GM12801 (cell line): ENCODE measurements around the gene TAS2R1.

Source experiments
- CTCF ChIP-seq: IDR thresholded peaks from one replicate; pipeline ENCODE4 v1.5.1; 2011; ENCODE audit warnings: control low read depth; ENCODE audit not compliant: insufficient read length; ENCODE audit errors: extremely low read depth

Gene TAS2R1

GRCh38 chr5:9655641-9656040 is 25.5 kb upstream of the TAS2R1 start:
- TF ChIP-seq CTCF, result no peak

GRCh38 chr5:9654886-9655285 is 24.7 kb upstream of the TAS2R1 start:
- TF ChIP-seq CTCF, result no peak

- TF ChIP-seq CTCF, result no peak
Observed at GRCh38 chr5:9653811-9654210, 23.7 kb upstream of the TAS2R1 start.

GRCh38 chr5:9653061-9653460 is 22.9 kb upstream of the TAS2R1 start:
- TF ChIP-seq CTCF, result no peak

- TF ChIP-seq CTCF, result no peak
Observed at GRCh38 chr5:9652295-9652694, 22.1 kb upstream of the TAS2R1 start.

- no peak for TF ChIP-seq CTCF
Observed at GRCh38 chr5:9646843-9647242, 16.7 kb upstream of the TAS2R1 start.

GRCh38 chr5:9644630-9645029 is 14.5 kb upstream of the TAS2R1 start:
- TF ChIP-seq CTCF, result no peak

- no peak for TF ChIP-seq CTCF
Observed at GRCh38 chr5:9642621-9643020, 12.5 kb upstream of the TAS2R1 start.
